Activated T-helper 1 cell treated with anti-CD3 and anti-CD28 coated beads, Interleukin-12 subunit alpha, Interleukin-12 subunit beta, Interleukin-2, Interleukin-4 antibody, amounts not matched to agents 30 ng/mL and 10 ng/mL and 1 ng/mL, durations not matched to agents 14 hours and 24 hours and 36 hours (primary cell): ENCODE results near the gene YWHAH. TPM values are rescaled to one million over a fixed set of nuclear protein-coding genes. Genes with fewer than 3 reads are reported as not detected.

Experiments used
- DNase-seq: peaks from one replicate; pipeline ENCODE4 v3.0.0; 2021; ENCODE audit warnings: low spot score
- H3K27ac Mint-ChIP-seq: one replicate; pipeline ENCODE4 v1.8.0; 2021; ENCODE audit warnings: mild to moderate bottlenecking, mixed read lengths
- H3K27me3 Mint-ChIP-seq: one replicate; pipeline ENCODE4 v1.8.0; 2022; ENCODE audit warnings: mild to moderate bottlenecking, moderate library complexity, mixed read lengths; ENCODE audit not compliant: insufficient read depth
- H3K36me3 Mint-ChIP-seq: one replicate; pipeline ENCODE4 v1.8.0; 2021; ENCODE audit warnings: low read depth, mixed read lengths
- H3K4me1 Mint-ChIP-seq: one replicate; pipeline ENCODE4 v1.8.0; 2021; ENCODE audit warnings: low read depth, mixed read lengths
- H3K4me3 Mint-ChIP-seq: one replicate; pipeline ENCODE4 v1.8.0; 2021; ENCODE audit warnings: mild to moderate bottlenecking, moderate library complexity, mixed read lengths
- H3K9me3 Mint-ChIP-seq: one replicate; pipeline ENCODE4 v1.8.0; 2021; ENCODE audit warnings: mixed read lengths
- intact Hi-C: fragments of 100-400 bp; cut with micrococcal nuclease; formaldehyde crosslinking; loops from one replicate; pipeline ENCODE4 v1.15.1; 2024
- total RNA-seq: library from RNA; stranded (reverse); gene quantifications from 2 replicates; pipeline ENCODE4 v1.2.3, GENCODE V29; 2022

Gene YWHAH
- total RNA-seq, 1 donor from 2014 or later: 128 TPM

DNA sequence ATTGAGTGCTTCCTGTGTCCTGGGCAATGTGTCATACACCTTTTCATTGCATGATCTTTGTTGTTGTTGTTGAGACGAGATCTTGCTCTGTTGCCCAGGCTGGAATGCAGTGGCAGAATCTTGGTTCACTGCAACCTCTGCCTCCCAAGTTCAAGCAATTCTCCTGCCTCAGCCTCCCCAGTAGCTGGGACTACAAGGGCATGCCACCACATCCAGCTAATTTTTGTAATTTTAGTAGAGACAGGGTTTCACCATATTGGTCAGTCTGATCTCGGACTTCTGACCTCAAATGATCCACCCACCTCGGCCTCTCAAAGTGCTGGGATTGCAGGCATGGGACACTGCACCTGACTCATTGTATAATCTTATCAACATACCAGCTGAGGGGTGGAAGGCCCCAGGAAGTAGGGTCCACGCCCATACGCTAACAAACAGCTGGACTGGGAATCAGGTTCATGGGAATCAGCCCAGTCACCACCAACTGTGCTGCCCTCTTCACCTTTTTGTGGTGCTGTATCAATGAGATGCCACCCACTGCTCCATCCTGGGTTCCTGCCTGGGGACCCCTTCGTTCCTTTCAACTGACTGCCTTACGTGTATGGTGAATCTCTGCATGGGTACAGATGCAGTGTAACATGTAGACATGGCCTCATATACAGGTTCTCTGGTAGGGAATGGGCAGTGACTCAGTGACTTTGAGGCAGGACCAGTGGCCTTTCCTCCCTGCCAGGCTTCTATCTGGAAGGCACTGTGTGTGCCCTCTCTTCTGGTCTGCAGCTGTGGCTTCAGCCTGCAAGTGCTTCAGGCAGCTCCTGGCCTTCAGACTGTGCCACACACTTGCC is 32.5 kb upstream of the YWHAH start:
- Mint-ChIP-seq H3K9me3 (no peaks in the 10 kb centered on the region), H3K4me3 (no peak overlapping the region), H3K27me3 (no peaks in the 10 kb centered on the region), H3K27ac (no peak overlapping the region), H3K36me3 (peaks cover 13% of the 10 kb centered on the region), H3K4me1 (peaks cover 3% of the 10 kb centered on the region)
- intact Hi-C loops: no loop called here
- DNase-seq: no peak

DNA sequence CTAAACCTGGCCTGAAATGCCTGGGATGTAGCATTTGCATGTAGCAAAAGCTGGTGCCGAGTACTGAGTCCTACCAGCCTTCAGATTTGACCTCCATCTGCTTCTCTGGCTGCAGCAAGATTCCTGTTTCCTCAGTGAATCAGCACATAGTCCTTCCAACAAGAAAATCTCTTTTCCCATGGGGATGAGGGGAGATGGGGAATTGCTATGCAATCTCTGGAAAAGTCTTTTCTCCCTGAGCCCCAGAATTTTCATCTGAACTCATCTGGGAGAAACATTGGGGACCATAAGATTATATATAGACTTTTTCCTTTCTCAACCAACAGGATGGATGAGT is 32.0 kb upstream of the YWHAH start:
- H3K27me3 Mint-ChIP-seq: no peaks in the 10 kb centered on the region
- H3K36me3 Mint-ChIP-seq: peaks cover 13% of the 10 kb centered on the region
- H3K4me1 Mint-ChIP-seq: peaks cover 9% of the 10 kb centered on the region
- no peaks in the 10 kb centered on the region for H3K9me3 Mint-ChIP-seq
- no peak overlapping the region for H3K27ac Mint-ChIP-seq
- intact Hi-C loops: no loop called here
- no peak overlapping the region for H3K4me3 Mint-ChIP-seq
- DNase-seq: no peak

DNA sequence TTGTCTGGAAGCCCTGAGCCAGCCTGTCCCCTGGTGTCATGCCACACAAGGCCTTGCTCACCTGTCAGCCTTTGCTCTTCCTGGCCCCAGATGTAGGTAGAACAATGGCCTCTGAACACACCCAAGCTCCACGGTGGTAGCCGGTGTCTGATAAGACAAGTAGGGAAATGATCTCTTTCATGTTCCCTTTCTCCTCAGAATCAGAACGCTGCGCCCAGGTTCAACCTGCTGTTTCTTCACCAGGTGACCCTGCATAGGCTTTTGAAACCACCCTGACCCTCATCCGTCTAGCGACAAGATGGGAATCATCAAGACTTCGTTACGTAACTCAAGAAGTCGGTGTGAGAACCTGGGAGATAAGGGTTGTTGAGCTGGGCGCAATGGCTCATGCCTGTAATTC is 28.7 kb upstream of the YWHAH start:
- peaks cover 2% of the 10 kb centered on the region for H3K36me3 Mint-ChIP-seq
- no peaks in the 10 kb centered on the region for H3K9me3 Mint-ChIP-seq
- no peak for DNase-seq
- no peaks in the 10 kb centered on the region for H3K27me3 Mint-ChIP-seq
- peaks cover 15% of the 10 kb centered on the region for H3K4me1 Mint-ChIP-seq
- H3K27ac Mint-ChIP-seq: no peak overlapping the region
- intact Hi-C loops: no loop called here
- no peak overlapping the region for H3K4me3 Mint-ChIP-seq

DNA sequence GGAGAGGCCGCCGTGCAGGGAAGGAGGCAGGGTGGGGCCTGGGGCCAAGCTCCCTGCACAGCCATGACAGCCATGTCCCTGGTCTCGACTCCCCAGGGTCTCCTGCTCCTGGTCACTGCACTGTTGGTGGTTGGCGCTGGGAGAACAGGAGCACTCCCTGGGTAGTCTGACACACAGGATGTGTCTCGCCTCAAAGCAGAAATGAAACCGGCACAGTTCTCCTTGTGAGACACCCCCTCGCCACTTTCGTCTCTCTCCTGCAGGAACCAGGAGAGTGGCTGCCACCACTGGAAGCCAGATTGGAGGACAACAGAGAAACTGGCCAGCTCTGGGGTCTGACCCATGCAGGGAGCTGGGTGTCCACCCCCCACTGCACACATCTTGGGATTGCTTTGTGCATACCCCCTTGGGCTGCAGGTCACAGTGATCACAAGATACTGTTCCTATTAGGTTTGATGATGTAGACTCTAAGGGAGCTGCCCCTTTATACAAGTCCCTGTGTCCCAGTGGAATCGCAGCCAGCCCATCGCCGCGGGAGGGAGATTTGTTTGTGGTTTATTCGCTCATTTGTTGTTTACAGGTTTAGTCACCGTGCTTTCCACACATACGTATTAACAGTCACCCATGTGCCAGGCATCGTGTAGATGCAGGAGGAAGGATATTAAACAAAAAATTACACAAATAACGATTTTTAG is 27.0 kb upstream of the YWHAH start:
- DNase-seq: no peak
- intact Hi-C loops: no loop called here
- no peaks in the 10 kb centered on the region for H3K27me3 Mint-ChIP-seq
- no peak overlapping the region for H3K4me3 Mint-ChIP-seq
- H3K4me1 Mint-ChIP-seq: peaks cover 15% of the 10 kb centered on the region
- no peaks in the 10 kb centered on the region for H3K9me3 Mint-ChIP-seq
- peaks cover 2% of the 10 kb centered on the region for H3K36me3 Mint-ChIP-seq
- H3K27ac Mint-ChIP-seq: no peak overlapping the region

DNA sequence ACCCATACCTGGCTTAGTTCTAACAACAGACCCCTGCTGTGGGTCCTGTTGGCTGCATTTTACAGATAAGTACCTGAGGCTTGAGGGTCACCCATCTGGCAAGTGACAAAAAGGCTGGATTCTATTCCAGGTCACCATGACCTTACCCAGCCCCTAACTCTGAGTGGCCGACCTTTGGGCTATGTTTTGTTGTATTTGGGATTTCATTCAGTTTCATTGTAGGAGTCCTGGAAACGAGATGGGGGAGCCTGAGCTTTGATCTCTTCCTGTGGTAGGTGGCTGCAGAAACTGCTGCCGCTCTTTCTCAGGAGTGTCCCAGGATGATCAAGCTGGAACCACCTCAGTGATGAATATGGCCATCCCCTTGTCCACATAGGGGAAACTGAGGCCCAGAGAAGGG is 24.6 kb upstream of the YWHAH start:
- Mint-ChIP-seq H3K9me3 (no peaks in the 10 kb centered on the region), H3K4me1 (peaks cover 29% of the 10 kb centered on the region), H3K36me3 (peaks cover 2% of the 10 kb centered on the region), H3K27ac (no peak overlapping the region), H3K27me3 (no peaks in the 10 kb centered on the region), H3K4me3 (no peak overlapping the region)
- DNase-seq: no peak
- intact Hi-C loops: no loop called here

DNA sequence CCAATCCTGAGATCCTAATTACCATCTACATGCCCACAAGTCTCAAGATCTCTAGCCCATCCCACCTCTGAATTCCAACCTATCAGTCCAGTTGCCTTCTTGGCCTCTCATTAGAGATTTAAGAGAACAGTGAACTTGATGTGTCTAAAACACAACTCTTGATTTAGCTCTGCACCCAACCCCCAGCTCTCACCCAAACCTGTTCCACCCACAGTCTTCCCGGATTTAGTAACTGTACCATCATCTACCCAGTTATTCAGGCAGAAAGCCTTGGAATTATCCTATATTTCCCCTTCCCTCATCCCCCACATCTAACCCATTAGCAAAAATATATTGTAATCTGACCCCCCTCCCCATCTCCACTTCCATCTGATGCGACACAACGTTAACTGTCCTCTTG is 24.0 kb upstream of the YWHAH start:
- DNase-seq: no peak
- peaks cover 29% of the 10 kb centered on the region for H3K4me1 Mint-ChIP-seq
- no peaks in the 10 kb centered on the region for H3K27me3 Mint-ChIP-seq
- H3K9me3 Mint-ChIP-seq: no peaks in the 10 kb centered on the region
- intact Hi-C loops: no loop called here
- peaks cover 2% of the 10 kb centered on the region for H3K36me3 Mint-ChIP-seq
- no peak overlapping the region for H3K4me3 Mint-ChIP-seq
- no peak overlapping the region for H3K27ac Mint-ChIP-seq

DNA sequence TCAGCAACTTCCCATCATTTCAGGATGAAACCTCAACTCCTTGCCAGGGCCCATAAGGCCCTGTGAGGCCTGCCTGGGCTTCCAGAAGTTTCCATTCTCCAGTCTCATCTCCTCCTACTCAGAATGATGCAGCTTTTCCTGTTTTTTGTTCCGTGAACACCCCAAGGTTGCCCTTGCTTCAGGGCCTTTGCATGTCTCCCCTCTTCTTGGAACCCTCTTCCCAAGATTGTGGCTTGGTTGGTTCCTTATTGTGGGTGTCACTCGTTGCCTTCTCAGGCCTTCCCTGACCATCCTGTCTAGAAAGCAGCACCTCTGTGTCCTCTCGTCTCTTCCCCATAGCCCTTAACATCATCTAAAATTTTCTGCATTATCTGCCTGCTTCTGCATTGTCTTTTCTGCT is 23.2 kb upstream of the YWHAH start:
- peaks cover 2% of the 10 kb centered on the region for H3K36me3 Mint-ChIP-seq
- intact Hi-C loops: no loop called here
- no peaks in the 10 kb centered on the region for H3K9me3 Mint-ChIP-seq
- no peak overlapping the region for H3K4me3 Mint-ChIP-seq
- DNase-seq: no peak
- peaks cover 29% of the 10 kb centered on the region for H3K4me1 Mint-ChIP-seq
- H3K27me3 Mint-ChIP-seq: no peaks in the 10 kb centered on the region
- no peak overlapping the region for H3K27ac Mint-ChIP-seq

DNA sequence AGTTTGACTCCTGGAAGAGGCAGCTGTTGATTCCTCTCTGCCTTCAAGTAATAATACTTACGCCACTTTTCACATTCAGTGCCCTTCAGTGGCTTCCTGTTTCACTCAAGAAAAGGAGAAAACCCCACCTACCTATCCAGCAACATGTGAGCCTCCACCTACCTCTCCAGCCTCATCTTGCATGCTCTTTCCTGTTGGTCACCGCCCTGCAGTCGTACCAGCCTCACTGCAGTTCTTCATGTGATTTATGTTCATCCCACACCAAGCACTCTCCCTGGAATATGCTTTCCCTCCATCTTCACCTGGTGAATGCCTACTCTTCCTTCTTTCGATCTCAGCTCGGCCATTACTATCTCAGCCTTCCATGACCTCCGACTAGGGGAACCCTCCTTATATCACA is 21.8 kb upstream of the YWHAH start:
- Mint-ChIP-seq H3K4me3 (no peak overlapping the region), H3K9me3 (no peaks in the 10 kb centered on the region), H3K36me3 (no peaks in the 10 kb centered on the region), H3K27ac (no peak overlapping the region), H3K4me1 (peaks cover 18% of the 10 kb centered on the region), H3K27me3 (peaks cover 2% of the 10 kb centered on the region)
- DNase-seq: no peak
- intact Hi-C loops: no loop called here

DNA sequence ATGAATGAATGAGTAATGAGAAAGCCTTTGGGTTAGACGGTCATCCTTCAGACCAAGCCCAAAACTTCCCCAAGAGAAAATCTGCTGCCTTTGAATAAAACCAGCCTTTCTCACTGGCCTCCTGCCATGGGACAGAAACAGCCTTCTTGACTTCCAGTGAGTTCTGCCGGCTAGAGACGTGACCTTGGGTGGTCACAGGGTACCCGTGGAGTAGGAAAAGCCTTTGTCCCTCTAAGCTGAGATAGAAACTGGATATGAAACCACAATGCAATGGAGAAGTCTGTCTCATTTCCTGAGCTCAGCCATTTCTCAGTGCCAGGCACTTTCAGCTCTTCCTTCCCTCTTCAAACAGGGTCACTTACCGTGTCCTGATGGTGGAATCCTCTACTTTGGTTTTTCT is 21.2 kb upstream of the YWHAH start:
- Mint-ChIP-seq H3K27me3 (peaks cover 8% of the 10 kb centered on the region), H3K4me3 (no peak overlapping the region), H3K36me3 (no peaks in the 10 kb centered on the region), H3K9me3 (no peaks in the 10 kb centered on the region), H3K4me1 (peaks cover 14% of the 10 kb centered on the region), H3K27ac (no peak overlapping the region)
- DNase-seq: no peak
- intact Hi-C loops: no loop called here

DNA sequence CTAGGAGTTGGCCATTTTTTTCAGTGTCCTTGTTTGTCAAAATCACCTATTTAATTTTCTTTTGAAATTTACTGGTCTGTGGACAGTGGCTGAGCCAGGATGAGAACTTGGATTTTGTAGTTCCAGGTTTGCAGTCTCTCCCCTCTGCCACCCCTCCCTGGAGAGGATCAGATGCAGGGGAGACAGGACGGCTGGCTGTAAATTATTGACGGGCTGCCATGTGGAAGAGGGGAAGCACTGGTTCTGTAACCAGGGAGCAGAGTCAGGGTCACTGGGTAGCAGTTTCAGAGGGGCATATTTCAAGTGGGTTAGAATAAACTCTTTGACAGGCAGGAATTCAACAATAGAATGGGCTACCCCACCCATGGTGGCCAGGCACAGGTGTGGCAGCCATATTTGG is 20.6 kb upstream of the YWHAH start:
- Mint-ChIP-seq H3K9me3 (no peaks in the 10 kb centered on the region), H3K27me3 (peaks cover 8% of the 10 kb centered on the region), H3K4me3 (no peak overlapping the region), H3K36me3 (no peaks in the 10 kb centered on the region), H3K27ac (no peak overlapping the region), H3K4me1 (peaks cover 14% of the 10 kb centered on the region)
- no peak for DNase-seq
- intact Hi-C loops: no loop called here

DNA sequence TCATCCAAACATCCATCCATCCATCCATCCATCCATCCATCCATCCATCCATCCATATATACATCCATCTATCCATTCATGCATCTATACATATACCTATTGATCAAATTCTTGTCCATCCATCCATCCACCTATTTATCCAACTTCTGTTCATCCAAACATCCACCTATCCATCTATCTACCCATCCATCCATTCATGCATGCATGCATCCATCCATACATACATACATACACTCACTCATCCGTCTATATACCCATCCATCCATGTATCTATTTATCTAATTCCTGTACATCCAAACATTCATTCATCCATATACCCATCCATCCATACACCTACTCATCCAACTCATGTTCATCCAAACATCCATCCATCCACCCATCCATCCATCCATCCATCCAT is 19.3 kb upstream of the YWHAH start:
- no peak for DNase-seq
- Mint-ChIP-seq H3K9me3 (no peaks in the 10 kb centered on the region), H3K27ac (no peak overlapping the region), H3K4me3 (no peak overlapping the region), H3K4me1 (peaks cover 14% of the 10 kb centered on the region), H3K27me3 (peaks cover 8% of the 10 kb centered on the region), H3K36me3 (no peaks in the 10 kb centered on the region)
- intact Hi-C loops: no loop called here

DNA sequence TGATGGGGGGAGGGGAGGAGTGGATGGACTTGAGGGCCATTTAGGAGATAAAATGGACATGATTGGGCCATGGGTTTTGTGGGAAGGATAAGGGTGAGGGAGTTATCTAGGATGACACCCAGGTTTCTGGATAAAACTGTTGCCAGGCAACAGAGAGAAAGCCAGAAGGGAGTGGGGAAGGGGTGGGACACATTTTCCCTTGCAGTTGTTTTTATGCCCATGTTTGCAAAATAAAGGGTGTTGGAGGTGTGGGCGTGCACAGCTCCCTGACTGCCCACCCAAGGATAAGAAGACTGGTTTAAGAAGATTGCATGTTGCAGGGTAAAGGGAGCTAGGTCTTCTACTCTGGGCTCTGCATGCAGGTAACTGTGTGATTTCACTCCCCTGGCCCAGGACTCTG is 18.3 kb upstream of the YWHAH start:
- H3K9me3 Mint-ChIP-seq: no peaks in the 10 kb centered on the region
- peaks cover 14% of the 10 kb centered on the region for H3K4me1 Mint-ChIP-seq
- peaks cover 8% of the 10 kb centered on the region for H3K27me3 Mint-ChIP-seq
- no peak overlapping the region for H3K27ac Mint-ChIP-seq
- H3K36me3 Mint-ChIP-seq: no peaks in the 10 kb centered on the region
- intact Hi-C loops: no loop called here
- H3K4me3 Mint-ChIP-seq: no peak overlapping the region
- no peak for DNase-seq

DNA sequence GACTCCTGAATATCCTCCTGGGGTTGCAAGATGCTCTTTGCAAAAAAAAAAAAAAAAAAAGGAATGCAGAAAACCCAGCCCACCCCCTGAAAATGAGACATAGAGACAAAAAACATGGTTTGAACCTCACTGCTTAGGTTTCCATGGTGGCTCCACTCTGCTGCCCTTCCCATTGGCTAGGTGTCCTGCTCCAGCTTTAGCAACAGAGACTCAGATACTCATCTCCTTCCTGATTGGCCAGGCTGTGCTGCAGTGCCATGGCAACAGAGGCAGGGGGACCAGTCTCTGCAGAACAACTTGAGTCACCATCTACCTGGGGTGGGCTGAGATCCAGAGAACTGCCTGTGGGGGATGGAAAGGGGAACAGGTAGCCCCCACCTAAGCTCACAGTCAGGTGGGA is 17.4 kb upstream of the YWHAH start:
- intact Hi-C loops: no loop called here
- Mint-ChIP-seq H3K27me3 (peaks cover 15% of the 10 kb centered on the region), H3K36me3 (no peaks in the 10 kb centered on the region), H3K4me3 (no peak overlapping the region), H3K4me1 (peaks cover 14% of the 10 kb centered on the region), H3K9me3 (no peaks in the 10 kb centered on the region), H3K27ac (no peak overlapping the region)
- DNase-seq: no peak
